ENCODE results near the gene TARDBP. TPM values are rescaled to one million over a fixed set of nuclear protein-coding genes. Genes with fewer than 3 reads are reported as not detected.

Gene TARDBP
- total RNA-seq, 1 experiment from 2014 or later: 207 TPM

GRCh38 chr1:10969971-10970332 lies 42.5 kb upstream of the TARDBP start:
- Histone ChIP-seq H4K8ac (replicated peaks; ENCODE audit: insufficient read length, low read depth, low read length) (no peak overlapping the region), H2BK120ac (ENCODE audit: low read depth, low read length, poor library complexity, severe bottlenecking) (no peak overlapping the region), H3K23ac (ENCODE audit: insufficient read length, low read depth, low read length) (no peak overlapping the region), H3K4me2 (ENCODE audit: insufficient read depth, insufficient read length, low read length) (no peak overlapping the region), H4K91ac (ENCODE audit: insufficient read length, low read depth, low read length) (no peak overlapping the region), H4K20me1 (ENCODE audit: control insufficient read depth, insufficient read depth, insufficient read length) (no peaks in the 10 kb centered on the region), H3K56ac (ENCODE audit: insufficient read length, low read depth, low read length) (no peak overlapping the region), H3K79me1 (ENCODE audit: insufficient read depth, low read depth, low read length, poor library complexity, severe bottlenecking) (no peaks in the 10 kb centered on the region), H3K23me2 (ENCODE audit: insufficient read length, low read depth, low read length, poor library complexity, severe bottlenecking) (no peaks in the 10 kb centered on the region), H2BK12ac (ENCODE audit: insufficient read length, low read depth, low read length) (no peak overlapping the region), H3K79me2 (ENCODE audit: insufficient read depth, low read length) (no peaks in the 10 kb centered on the region), H3K9ac (ENCODE audit: extremely low read depth, insufficient read length, low read length) (no peak overlapping the region), H3K18ac (ENCODE audit: insufficient read length, low read depth, low read length) (no peak overlapping the region), H2BK15ac (ENCODE audit: low read depth, low read length) (no peak overlapping the region), H2BK5ac (ENCODE audit: insufficient read length, low read length) (no peak overlapping the region), H2AFZ (ENCODE audit: low read length) (no peak overlapping the region), H3T11ph (ENCODE audit: low read length) (no peak overlapping the region), H3K4me1 (ENCODE audit: insufficient read depth, low read length) (peaks cover 13% of the 10 kb centered on the region; the same call in 1 of the 2 replicates), H2BK20ac (ENCODE audit: low read depth, low read length, poor library complexity, severe bottlenecking) (no peak overlapping the region), H3K14ac (ENCODE audit: insufficient read depth, low read length) (no peak overlapping the region), H3K9me3 (ENCODE audit: control insufficient read depth, low read depth, low read length) (no peaks in the 10 kb centered on the region), H2AK5ac (ENCODE audit: insufficient read length, low read length) (no peak overlapping the region), H3K4ac (ENCODE audit: low read depth, low read length) (no peak overlapping the region), H3K27me3 (ENCODE audit: insufficient read depth, low read length) (no peaks in the 10 kb centered on the region), H4K5ac (ENCODE audit: insufficient read length, low read depth, low read length) (no peak overlapping the region), H3K27ac (ENCODE audit: insufficient read length, low read depth, low read length) (no peak overlapping the region)
- DNase-seq: no peak
- H3K27me3 Mint-ChIP-seq (ENCODE audit: low read depth): peaks cover 13% of the 10 kb centered on the region
- TF ChIP-seq, protein P1, sequence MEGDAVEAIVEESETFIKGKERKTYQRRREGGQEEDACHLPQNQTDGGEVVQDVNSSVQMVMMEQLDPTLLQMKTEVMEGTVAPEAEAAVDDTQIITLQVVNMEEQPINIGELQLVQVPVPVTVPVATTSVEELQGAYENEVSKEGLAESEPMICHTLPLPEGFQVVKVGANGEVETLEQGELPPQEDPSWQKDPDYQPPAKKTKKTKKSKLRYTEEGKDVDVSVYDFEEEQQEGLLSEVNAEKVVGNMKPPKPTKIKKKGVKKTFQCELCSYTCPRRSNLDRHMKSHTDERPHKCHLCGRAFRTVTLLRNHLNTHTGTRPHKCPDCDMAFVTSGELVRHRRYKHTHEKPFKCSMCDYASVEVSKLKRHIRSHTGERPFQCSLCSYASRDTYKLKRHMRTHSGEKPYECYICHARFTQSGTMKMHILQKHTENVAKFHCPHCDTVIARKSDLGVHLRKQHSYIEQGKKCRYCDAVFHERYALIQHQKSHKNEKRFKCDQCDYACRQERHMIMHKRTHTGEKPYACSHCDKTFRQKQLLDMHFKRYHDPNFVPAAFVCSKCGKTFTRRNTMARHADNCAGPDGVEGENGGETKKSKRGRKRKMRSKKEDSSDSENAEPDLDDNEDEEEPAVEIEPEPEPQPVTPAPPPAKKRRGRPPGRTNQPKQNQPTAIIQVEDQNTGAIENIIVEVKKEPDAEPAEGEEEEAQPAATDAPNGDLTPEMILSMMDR (conservative IDR thresholded peaks at IDR 0.05): no peak
- no peaks in the 10 kb centered on the region; a peak in 2 of 7 replicates for H3K36me3 Mint-ChIP-seq (ENCODE audit: insufficient read depth in 1 of 3, low read depth in 3 of 3)
- H3K4me1 Mint-ChIP-seq: peaks cover 37 to 42% of the 10 kb centered on the region in 2 experiments
- H3K27ac Mint-ChIP-seq: no peak overlapping the region
- H3K4me3 Mint-ChIP-seq: no peak overlapping the region
- no CpG with 5 or more reads among the region's 2 CpGs for WGBS (ENCODE audit: extremely low coverage, insufficient read length, low lambda C conversion rate)
- peaks cover 0 to 6% of the 10 kb centered on the region in 2 experiments; a peak in 1 of 5 replicates for H3K9me3 Mint-ChIP-seq

All from H9 (cell line).